ENCODE data around the gene SNORC.

SNORC gene

DNA sequence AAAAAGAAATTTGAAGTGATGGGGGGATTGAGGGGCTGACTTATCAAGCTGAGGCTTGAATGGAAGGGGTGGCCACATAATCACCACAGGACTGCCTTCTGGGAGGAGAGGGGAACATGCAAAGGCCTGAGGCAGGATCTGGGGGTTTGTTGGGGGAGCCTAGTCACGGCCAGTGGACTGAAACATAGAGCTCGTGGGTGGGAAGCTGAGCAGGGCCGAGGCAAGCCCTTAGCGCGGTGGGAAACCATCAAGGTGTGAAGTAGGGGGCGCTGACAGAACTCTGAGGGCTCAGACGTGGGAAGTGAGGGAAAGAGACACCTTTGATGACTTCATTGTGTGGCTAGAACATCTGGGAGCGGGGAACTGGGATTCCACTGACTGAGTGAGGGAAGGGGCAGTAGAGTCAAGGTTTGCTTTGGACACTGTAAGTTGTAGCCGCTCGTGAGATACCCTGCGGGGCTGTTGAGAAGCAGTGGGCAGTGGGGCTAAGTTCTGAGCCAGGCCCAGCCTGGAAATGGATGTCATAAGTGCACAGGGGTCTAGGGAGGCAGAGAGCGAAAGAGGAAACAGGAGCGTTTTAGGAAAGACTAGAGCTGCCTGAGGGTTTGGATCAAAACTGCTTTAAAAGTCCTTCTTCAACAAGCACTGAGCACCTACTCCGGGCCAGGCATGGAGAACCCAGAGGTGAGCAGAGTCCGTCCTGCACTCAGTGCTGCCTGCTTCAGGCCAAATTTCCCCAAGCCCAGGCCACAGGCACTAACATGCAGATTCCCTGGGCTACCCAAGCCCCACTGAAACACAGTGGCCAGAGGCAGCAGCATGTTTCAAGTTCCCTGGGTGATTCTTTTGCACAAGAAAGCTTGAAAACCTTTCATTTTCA, 686 bp upstream of the SNORC start:
- no peak for DNase-seq

GRCh38 chr2:232870766-232871371, 805 bp downstream of the SNORC start:
- no peak for DNase-seq

DNA sequence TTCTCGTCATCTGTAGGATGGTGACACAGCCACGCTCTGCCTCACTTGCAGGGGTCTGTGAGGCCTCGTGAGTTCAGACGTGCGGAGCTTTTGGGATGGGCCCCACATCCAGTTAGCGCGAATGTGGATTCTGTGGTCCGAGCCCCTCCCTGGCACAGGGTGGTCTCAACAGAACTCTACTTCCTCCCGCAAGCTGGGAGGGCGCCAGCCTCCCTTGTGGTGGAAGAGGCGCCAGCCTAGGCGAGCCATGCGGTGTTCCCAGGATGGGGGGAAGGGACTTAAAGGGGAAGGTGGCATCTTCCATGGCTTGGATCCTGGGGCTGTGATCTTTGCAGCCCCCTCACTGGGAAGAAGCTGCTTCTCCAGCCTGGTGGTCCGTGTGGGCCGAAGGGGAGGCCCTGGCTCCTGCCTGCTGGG, 1.4 kb downstream of the SNORC start:
- DNase-seq = no peak

DNA sequence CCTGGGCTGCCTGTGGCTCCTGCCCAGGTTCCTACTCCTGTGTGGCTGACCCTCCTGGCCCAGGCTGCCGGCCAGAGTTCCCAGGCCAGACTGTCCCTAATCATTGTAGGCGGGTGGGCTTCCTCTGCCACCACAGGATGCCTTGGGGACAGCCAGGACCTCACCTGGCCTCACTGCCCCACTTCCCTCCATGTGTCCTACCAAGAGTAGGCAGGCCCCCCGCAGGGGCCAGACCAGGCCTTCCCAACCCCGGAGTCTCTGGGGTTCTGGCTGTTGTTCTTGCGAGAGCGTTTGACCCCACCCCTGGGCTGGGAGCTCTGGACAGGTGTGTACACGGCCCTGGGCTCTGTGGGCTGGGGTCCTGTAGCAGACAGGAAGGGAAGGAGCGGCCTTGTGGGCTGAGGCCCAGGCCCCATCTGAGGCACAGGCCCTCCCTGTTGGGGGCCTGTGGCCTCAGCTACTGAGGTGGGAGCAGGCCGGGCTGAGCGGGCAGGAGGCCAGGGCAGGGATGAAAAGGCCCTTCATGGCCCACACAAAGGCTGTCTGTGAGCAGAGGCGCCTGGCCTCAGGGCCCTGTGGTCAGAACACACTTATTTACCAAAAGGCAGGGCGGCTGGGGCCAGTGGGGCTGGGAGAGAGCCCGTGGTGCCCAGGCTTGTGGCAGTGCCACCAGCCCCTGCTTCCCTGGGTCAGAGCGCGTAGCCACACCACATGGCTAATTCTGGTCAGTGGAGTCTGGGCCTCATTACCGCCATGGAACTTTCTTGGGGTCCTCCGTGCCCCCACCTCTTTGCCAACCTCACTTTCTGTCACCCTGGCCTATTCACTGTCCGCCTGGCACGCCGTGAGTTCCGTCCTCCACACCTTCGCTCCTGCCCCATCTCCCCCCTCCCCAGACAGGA, 2.0 kb downstream of the SNORC start:
- DNase-seq = no peak

DNA sequence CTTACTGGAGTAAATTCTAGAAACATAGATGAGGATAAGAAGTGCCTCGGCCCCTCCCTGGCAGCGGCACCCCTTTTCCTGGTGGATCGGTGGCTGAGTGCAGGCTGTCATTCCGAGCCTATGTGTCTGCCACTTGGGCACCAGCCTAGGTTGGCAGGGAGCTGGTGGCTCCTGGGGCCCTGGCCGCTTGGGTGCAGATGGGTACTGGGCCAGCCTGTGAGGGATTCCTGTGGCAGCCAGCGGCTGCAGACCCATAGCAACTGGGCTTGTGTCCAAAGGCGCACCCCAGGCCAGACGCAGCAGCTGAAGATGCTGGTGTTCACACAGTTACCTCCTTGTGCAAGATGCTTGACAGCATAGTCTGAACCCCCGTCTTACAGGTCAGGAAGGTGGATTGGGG, 2.8 kb downstream of the SNORC start:
- DNase-seq = no peak

DNA sequence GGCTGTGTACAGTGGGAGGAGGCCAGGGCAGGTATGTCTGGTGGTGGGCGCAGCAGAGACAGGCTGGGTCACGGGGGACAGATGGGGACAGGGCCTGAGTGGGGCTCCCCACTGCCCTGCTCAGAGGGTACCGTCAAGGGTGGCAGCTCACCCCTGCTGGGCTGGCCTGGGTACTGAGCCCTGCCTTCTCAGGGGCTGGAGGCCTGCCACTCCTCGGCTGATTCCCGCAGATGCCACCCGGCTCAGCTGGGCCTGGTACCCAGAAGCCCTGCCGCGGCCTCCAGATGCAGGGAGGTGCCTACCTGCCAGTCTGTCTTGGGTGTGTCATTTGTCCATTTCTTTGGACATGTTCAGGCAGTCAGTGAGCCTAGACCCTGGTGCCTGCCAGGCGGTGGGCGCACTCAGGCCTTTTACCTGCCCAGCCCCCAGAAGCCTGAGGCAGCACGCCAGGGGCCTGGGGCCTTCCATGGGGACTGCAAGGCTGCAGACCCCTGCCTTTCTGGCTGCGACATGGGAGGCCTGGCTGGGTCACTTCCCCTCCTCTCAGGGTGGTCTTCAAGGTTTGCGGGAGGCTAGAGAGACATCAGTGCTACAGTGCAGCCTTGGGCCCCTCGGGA, 3.3 kb downstream of the SNORC start:
- DNase-seq = no peak

DNA sequence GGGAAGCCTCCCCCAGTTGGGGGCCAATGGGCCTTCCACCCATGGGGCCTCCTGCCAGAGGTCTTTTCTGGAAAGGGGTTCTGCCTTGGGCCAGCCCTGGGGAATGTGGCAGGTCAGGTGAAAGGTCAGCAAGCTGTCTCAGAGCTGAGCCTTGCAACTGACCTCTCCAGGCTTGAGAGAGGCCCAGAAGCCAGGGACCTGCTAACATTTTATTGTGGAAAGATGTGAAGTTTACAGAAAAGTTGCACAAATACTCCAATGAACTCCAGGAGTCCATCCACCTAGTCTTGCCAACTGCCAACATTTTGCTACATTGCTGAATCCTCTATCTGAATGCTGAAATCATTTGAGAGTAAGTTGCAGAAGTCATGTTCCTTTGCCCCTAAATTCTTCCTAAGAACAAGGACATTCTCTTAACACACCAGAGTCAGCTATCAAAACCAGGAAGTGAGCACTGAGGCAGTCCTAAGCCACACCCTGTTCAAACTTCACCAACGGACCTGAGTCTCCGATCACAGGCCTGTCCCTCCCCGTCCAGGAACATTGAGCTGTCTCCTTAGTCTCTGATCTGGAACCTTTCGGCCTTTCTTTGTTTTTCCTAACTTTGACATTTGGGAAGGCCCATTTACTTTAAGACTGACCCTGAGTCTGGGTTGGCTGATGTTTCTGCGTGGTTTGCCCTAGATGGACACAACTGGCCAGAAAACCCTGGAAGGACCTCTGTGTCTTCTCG, 4.0 kb downstream of the SNORC start:
- no peak for DNase-seq

GRCh38 chr2:232874677-232875223, 4.7 kb downstream of the SNORC start:
- DNase-seq = no peak

- no peak for DNase-seq
These were observed 5.4 kb downstream of the SNORC start for GRCh38 chr2:232875256-232876121.

DNA sequence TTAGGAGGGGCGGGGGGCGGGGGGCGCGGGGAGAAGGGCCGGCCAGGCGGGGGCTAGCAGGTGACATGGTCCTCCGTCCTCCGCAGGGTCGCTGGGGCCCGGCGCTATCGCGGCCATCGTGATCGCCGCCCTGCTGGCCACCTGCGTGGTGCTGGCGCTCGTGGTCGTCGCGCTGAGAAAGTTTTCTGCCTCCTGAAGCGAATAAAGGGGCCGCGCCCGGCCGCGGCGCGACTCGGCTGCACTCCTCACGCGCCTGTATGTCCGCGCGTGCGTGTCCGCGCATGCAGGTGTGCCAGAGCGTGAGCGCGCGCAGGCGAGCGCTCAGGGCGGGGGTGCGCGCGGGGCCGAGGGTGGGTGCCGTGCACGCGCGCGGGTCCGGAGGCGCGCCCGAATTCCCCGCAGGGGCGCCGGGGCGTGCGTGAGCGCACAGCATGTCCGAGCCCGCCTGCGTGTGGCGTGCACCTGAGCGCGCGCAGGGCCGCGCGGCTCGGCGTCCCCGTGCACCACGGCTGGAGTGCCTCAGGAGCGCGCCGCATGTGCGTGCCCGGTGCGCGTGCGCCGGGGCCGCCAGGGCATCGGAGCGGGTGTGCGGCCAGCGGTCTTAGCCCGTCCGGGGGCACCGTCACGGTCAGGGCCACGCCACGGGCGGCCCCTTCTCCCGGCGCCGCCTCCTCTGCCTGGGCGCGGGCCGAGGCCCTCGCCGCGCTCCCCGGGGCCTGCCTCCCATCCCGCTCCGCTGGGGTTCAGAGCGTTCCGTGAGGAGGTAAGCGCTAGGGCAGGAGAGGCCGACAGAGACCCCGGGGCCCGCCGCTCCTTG, 6.3 kb downstream of the SNORC start:
- no peak for DNase-seq

- DNase-seq = no peak
These were observed 6.9 kb downstream of the SNORC start for GRCh38 chr2:232876978-232877441.

- no peak for DNase-seq
These were observed 8.0 kb downstream of the SNORC start for GRCh38 chr2:232877940-232878511.

DNA sequence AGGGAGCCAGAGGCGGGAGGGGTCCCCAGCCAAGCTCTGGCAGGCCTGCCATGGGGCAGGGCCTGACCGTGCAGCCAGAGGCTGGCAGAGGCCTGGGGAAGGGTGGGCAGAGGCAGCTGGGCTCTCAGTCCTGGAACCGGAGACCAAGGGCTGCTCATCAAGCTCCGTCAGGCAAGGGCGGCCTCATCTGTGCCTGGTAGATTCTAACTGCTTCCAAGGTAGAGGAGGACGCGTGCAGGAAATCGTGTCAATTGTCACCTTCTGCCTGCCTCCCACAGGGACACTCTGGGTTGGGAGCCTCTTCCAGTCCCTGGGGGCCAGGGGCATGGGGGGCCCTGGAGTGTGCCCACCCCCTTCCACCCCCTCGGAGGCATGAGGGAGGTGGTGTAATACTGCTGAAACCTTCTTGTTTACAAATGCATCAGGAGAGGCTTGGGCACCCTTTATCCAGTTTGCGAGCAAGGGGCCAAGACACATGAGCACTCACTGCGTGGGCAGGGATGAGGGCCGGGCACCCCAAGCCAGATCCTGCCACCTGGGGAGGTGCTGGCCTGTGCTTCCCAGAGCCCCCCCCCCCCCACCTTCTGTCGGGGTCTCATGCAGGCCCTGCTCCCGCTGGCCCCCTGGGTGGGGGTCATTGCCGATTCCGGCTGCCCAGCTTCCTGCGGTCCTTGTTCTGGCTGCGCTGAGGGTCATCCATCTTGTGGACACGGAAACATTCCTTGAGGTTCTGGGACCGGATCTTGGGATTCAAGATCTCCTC, 9.0 kb downstream of the SNORC start:
- no peak for DNase-seq

GRCh38 chr2:232879618-232880494, 9.8 kb downstream of the SNORC start:
- DNase-seq = no peak

GRCh38 chr2:232880764-232881351, 10.8 kb downstream of the SNORC start:
- no peak for DNase-seq

- no peak for DNase-seq
These were observed 12.0 kb downstream of the SNORC start for GRCh38 chr2:232882085-232882484.

DNA sequence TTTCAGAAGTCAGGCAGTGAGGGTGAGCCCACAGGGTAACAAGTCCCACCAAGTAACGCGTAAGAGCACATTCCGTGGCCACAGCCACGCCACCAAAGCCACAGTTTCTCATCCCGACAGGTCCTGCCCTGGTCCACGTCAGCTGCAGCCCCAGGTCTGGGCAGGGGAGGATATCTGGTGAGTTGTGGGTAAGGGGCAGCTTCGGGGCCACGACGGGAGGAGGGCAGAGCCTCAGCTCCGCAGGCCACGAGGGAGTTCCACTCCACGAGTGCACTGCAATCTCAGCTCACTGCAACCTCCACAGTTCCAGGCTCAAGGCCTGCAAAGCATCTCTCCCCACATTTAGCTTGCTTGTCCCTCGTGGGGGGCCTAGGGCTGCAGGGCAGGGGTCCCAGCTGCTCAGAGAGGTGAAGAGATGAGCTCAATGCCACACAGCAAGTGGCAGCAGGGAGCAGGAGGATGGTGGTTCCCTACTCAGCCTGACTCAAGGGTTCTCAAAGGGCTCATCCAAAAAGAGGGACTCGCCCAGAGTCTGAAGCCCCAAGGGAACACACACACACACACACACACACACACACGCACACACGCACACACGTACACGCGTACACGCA, 12.5 kb downstream of the SNORC start:
- no peak for DNase-seq

All from GF-D8 (cell line).